ENCODE measurements around the gene SLC16A3.
"Not testable (repeated sequence)": the region's sequence is repeated elsewhere in the genome, so short reads cannot be mapped to it uniquely, and the experiment has no call there.

SLC16A3 gene

DNA sequence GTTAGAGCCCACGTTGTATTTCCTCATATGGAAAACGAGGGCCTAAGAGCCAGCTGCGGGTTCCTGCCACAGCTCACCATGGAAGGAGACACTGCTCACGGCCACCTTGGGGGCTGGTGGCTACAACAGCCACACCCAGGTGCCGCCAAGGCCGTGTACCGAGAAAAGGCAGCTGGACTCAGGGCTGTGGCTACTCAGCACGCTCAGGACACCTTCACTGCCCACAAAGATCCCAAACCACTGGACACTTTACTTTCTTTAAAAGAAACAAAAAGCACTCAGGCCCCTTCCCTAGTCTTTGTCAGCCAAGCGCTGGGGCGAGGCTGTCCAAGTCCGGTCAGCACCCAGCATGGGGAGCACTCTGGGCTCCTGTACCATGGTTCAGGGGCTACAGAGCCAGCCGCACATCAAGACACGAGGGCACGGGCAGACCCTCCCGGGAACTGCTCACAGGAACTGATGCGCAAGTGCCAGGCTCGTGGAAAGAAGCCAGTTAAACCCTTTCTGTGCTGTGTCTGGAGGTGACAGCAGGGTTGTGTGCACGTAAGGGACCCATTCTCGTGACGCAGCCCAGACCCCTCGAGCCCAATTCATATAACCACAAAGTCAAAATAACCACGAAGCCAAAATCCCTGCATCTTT is 18.5 kb downstream of the SLC16A3 start:
- DNase-seq, result no peak

DNA sequence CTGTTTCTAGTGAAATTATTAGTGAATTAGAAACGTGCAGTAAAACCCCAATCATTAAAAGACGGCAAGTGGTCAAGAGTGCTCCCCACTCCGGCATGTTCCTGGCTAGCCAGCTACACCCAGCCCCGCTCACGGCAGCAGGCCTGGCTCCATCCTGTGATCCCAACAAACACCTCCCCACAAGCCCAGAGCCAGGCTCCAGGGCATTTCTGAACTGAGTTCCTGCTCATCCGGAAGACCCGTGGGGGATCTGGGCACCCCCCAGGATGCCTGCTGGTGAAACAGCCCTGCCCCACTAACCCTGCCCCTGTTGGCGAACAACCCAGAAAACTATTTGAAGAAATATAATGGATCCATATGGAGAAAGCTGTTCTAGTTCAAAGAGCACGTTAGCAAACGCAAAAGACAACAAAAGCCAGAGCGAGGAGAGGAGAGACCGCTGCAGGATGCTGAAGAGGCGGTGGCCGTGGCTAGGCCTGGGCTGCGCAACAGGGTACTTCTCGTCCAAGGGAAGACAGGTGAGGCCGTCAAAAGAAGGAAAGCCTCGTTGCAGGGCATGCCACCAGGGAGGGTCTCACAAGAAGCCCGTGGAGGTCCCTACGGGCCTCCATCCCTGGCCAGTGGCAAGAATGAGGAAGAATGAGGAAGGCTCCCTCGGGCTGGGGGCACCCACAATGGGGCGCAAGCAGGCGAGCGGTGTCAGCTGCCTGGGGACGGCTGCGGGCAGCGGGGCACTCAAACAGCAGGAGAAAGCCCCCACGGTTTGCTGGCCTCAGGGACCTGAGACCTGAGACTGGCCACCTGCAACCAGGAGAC is 19.2 kb downstream of the SLC16A3 start:
- DNase-seq, result no peak

DNA sequence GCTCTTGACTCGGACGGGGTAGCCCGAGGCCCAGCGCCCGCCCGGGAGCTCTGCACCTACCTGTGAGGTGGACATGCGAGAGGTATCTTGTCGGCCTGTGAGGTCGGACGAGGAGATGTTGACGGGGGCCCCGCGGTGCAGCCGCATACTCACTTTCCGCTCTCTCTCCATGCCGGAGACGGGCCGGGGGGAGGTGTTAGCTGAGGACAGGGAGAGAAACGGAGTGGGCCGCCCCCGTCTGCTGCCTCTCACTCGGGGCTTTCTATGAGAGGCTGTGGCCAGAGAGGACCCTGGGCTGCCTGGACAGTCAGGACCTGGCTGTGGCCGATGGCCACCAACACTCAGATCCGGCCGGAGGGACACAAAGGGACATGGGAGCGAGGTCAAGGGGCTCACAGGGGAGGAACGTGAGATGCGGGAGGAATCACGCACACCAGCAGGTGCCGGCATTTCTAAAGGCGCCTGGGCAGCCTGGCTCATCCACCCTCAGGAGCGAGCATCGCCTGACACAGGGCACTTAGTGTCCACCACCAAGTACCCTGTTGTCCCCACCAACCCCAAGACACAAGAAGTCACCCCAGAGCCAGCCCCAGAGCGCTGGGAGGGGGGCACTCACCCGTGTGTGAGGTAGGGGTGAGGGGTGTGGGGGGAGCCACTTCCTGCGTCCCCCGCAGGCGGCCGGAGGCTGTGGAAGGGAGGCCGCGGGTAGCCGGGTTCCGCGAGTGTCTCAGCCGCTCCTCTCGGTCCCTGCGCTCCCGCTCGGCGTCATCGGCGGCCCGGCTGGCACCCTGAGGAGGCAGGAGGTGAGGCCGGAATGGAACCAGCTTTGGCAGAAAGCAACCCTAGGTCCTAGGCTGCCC is 20.2 kb downstream of the SLC16A3 start:
- DNase-seq, result no peak

GRCh38 chr17:82249896-82250581 is 21.2 kb downstream of the SLC16A3 start:
- no peak for DNase-seq

GRCh38 chr17:82250868-82251500 is 22.1 kb downstream of the SLC16A3 start:
- DNase-seq, result no peak

GRCh38 chr17:82252511-82253178 is 23.8 kb downstream of the SLC16A3 start:
- no peak for DNase-seq

- no peak for DNase-seq
Measured at GRCh38 chr17:82253179-82253544, 24.3 kb downstream of the SLC16A3 start.

DNA sequence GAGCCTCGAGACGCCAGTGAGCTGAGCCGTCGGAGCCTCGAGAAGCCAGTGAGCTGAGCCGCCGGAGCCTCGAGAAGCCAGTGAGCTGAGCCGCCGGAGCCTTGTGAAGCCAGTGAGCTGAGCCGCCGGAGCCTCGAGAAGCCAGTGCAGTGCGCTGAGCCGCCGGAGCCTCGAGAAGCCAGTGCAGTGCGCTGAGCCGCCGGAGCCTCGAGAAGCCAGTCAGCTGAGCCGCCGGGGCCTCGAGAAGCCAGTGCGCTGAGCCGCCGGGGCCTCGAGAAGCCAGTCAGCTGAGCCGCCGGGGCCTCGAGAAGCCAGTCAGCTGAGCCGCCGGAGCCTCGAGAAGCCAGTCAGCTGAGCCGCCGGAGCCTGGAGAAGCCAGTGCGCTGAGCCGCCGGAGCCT is 25.3 kb downstream of the SLC16A3 start:
- DNase-seq, result not testable (repeated sequence)

GRCh38 chr17:82254746-82255145 is 25.9 kb downstream of the SLC16A3 start:
- not testable (repeated sequence) for DNase-seq

DNA sequence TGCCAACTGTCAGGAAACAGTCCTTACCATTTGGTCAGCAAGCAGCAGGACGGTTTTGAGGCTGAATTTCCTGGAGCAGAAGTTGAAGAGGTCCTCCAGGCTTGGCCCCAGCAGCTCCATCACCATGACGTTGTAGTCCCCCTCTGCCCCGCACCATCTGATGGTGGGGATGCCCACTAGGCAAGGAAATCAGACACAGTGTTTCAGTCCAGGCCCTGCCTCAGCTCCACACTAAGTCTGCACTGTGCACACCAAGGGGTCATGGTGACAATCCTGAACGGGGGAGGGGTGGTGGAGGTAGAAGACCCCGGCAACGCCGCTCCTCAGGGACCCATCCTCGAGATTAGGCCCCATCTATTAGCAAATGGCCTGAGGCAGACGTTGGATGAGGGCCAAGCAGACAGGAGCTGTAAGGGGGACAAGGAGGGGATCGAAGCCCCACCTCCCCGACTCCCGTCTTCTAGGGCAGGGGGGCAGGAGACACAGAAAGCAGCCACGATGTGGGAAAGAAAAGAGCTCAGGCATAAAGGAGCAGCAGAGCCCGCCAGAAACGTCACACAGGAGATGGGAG is 26.6 kb downstream of the SLC16A3 start:
- no peak for DNase-seq

GRCh38 chr17:82256242-82256885 is 27.5 kb downstream of the SLC16A3 start:
- DNase-seq, result no peak

- DNase-seq, result no peak
Measured at GRCh38 chr17:82257473-82257872, 28.6 kb downstream of the SLC16A3 start.

- DNase-seq, result no peak
Measured at GRCh38 chr17:82258555-82258954, 29.7 kb downstream of the SLC16A3 start.

DNA sequence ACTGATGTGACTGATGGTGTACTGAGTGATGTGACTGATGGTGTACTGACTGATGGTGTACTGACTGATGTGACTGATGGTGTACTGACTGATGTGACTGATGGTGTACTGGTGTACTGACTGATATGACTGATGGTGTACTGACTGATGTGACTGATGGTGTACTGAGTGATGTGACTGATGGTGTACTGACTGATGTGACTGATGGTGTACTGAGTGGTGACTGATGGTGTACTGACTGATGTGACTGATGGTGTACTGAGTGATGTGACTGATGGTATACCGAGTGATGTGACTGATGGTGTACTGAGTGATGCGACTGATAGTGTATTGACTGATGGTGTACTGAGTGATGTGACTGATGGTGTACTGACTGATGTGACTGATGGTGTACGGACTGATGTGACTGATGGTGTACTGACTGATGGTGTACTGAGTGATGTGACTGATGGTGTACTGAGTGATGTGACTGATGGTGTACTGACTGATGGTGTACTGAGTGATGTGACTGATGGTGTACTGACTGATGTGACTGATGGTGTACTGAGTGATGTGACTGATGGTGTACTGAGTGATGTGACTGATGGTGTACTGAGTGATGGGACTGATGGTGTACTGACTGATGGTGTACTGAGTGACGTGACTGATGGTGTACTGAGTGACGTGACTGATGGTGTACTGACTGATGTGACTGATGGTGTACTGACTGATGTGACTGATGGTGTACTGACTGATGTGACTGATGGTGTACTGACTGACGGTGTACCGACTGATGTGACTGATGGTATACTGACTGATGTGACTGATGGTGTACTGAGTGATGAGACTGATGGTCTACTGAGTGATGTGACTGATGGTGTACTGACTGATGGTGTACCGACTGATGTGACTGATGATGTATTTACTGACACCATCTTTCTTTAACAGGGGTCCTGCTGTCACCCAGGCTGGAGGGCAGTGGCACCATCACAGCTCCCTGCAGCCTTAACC is 31.4 kb downstream of the SLC16A3 start:
- not testable (repeated sequence) for DNase-seq

DNA sequence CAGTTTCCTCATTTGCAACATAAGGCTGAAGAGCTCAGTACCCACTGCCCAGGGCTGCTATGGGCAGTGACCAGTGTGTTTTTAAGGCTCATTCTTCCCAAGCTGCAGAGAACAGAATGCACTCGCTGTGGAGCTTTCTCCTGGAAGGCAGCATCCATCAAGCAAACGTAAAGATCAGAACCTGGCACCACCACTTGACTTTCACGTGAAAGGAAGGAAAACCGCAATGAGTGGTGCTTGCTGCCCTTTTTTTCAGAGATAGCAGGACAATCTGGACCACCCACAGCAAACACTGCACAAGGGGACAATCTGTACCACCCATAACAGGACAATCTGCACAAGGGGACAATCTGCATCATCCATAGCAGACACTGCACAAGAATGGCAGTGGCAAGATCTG is 33.5 kb downstream of the SLC16A3 start:
- DNase-seq, result no peak

- DNase-seq, result no peak
Measured at GRCh38 chr17:82263641-82264040, 34.8 kb downstream of the SLC16A3 start.

GRCh38 chr17:82266142-82266541 is 37.3 kb downstream of the SLC16A3 start:
- DNase-seq, result no peak

DNA sequence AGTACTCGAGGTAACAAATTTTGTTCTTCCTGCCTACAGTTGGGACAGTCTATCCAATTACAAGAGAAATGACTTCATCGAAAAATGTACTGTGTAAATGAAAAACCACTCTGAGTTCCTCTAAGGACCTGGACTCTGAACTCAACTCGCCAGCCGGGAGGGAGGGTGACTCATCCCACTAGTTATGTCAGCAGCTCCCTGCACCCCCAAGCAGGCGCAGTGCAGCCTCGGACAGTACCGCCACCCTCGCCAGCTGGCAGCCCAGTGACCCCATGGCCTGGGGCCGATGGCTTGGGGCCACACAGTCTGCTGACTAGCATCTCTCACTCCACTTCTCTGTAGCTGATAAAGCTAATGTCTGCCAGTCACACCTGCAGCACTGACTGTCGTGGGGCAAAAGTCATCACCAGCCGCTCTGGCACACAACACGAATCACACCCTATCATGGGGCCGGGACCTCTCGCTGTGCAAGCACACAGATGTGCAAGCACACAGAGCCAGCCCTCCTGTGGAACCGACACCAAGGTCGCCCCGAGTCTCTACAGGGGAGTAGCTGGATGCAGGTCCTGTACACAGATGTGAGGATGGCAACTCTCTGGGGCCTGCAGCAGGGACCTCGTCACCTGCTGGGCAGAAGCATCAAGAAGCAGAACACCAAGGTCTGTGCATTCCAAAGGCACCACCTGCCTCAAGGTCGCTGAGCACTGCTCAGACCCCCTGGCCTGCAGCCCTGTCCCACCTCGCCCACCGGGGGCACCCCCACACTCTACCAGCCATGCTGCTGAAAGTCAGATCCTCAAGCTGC is 38.9 kb downstream of the SLC16A3 start:
- no peak for DNase-seq

All from right kidney (tissue), 1 donor.